DND-41 (cell line): Measurements from ENCODE around the gene GOLGA2.

ENCODE experiments used
- ATAC-seq: fragments of 200-7000 bp; cut with Tn5 transposase; 3 replicates; pipeline ENCODE4 v1.9.1; 2021; ENCODE audit warnings: low read depth; ENCODE audit not compliant: insufficient read depth
- DNase-seq: peaks from one replicate; pipeline ENCODE4 v3.0.0-alpha.2; 2020
- H2AFZ ChIP-seq: 2 replicates; pipeline ENCODE4 v1.6.0; 2012; ENCODE audit warnings: low read depth, low read length
- H3K27ac ChIP-seq: 2 replicates; pipeline ENCODE4 v1.5.1; 2012; ENCODE audit warnings: low read length, inconsistent platforms
- H3K27me3 ChIP-seq: fragments of 200-600 bp; sonication (generic); 2 replicates; pipeline ENCODE4 v1.6.0; 2012; ENCODE audit warnings: low read length, mild to moderate bottlenecking, inconsistent platforms; ENCODE audit not compliant: insufficient read depth, poor library complexity
- H3K36me3 ChIP-seq: 2 replicates; pipeline ENCODE4 v1.5.1; 2012; ENCODE audit warnings: low read length, inconsistent platforms; ENCODE audit not compliant: insufficient read depth
- H3K4me1 ChIP-seq: 2 replicates; pipeline ENCODE4 v1.5.1; 2012; ENCODE audit warnings: mild to moderate bottlenecking, low read length; ENCODE audit not compliant: insufficient read depth
- H3K4me2 ChIP-seq: 2 replicates; pipeline ENCODE4 v1.6.0; 2012; ENCODE audit warnings: mild to moderate bottlenecking, moderate library complexity, low read length, inconsistent platforms; ENCODE audit not compliant: insufficient read depth
- H3K4me3 ChIP-seq, 2 experiments: fragments of 200-600 bp in 1 of 2; shearing (Covaris generic) in 1 of 2; 2 replicates each; pipeline ENCODE4 v1.5.1; 2012 to 2016; ENCODE audit warnings: inconsistent platforms in 2 of 2, low read length in 2 of 2, mild to moderate bottlenecking in 2 of 2, low read depth in 1 of 2, moderate library complexity in 1 of 2
- H3K79me2 ChIP-seq: 2 replicates; pipeline ENCODE4 v1.6.0; 2012; ENCODE audit warnings: low read length, inconsistent platforms; ENCODE audit not compliant: insufficient read depth
- H3K9ac ChIP-seq: 2 replicates; pipeline ENCODE4 v1.6.0; 2012; ENCODE audit warnings: low read depth, mild to moderate bottlenecking, inconsistent platforms, low read length, moderate library complexity
- H3K9me3 ChIP-seq: 2 replicates; pipeline ENCODE4 v1.5.1; 2012; ENCODE audit warnings: low read length, moderate library complexity, mild to moderate bottlenecking, inconsistent platforms; ENCODE audit not compliant: insufficient read depth, severe bottlenecking
- H4K20me1 ChIP-seq: 2 replicates; pipeline ENCODE4 v1.6.0; 2012; ENCODE audit warnings: low read length; ENCODE audit not compliant: insufficient read depth
- EZH2 ChIP-seq: IDR thresholded peaks from 3 replicates; pipeline ENCODE4 v1.6.1; 2012; ENCODE audit warnings: borderline replicate concordance, low read depth, mild to moderate bottlenecking, moderate library complexity, low read length, inconsistent platforms; ENCODE audit not compliant: severe bottlenecking
- TF ChIP-seq, protein P1 (sequence below): IDR thresholded peaks from 2 replicates; pipeline ENCODE4 v1.5.1; 2012; ENCODE audit warnings: borderline replicate concordance, low read length, moderate library complexity, mild to moderate bottlenecking; ENCODE audit not compliant: poor library complexity, severe bottlenecking; ENCODE audit errors: extremely low read depth

Gene GOLGA2

DNA sequence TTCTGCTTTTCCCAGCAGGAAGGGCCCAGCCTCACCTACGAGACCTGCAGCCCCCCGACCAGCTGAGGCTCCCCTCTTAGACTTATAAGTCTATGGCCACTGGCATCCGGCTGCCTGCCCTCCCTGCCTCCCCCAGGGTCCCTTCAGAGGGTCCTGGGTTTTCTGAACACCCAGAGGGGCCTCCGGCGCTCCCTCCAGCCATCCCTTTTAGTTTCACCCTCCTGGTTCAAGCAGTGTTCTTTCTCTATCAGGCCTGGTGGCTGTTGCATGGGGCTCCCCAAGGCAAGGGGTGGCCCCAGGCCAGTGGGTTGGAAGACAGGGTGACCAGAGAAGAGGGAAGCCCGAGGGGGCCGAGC lies 21.8 kb downstream of the GOLGA2 start:
- Histone ChIP-seq H3K79me2 (no peaks in the 10 kb centered on the region), H4K20me1 (no peaks in the 10 kb centered on the region; the same call in 1 of the 2 replicates), H3K27ac (no peak overlapping the region), H3K27me3 (no peaks in the 10 kb centered on the region), H3K4me3 (no peak overlapping the region), H3K9me3 (no peaks in the 10 kb centered on the region), H3K9ac (no peak overlapping the region), H3K36me3 (peaks cover 13% of the 10 kb centered on the region), H2AFZ (no peak overlapping the region), H3K4me2 (no peak overlapping the region), H3K4me1 (no peaks in the 10 kb centered on the region)
- DNase-seq, result no peak
- no peak for ATAC-seq
- TF ChIP-seq EZH2, result no peak
- TF ChIP-seq, protein P1, sequence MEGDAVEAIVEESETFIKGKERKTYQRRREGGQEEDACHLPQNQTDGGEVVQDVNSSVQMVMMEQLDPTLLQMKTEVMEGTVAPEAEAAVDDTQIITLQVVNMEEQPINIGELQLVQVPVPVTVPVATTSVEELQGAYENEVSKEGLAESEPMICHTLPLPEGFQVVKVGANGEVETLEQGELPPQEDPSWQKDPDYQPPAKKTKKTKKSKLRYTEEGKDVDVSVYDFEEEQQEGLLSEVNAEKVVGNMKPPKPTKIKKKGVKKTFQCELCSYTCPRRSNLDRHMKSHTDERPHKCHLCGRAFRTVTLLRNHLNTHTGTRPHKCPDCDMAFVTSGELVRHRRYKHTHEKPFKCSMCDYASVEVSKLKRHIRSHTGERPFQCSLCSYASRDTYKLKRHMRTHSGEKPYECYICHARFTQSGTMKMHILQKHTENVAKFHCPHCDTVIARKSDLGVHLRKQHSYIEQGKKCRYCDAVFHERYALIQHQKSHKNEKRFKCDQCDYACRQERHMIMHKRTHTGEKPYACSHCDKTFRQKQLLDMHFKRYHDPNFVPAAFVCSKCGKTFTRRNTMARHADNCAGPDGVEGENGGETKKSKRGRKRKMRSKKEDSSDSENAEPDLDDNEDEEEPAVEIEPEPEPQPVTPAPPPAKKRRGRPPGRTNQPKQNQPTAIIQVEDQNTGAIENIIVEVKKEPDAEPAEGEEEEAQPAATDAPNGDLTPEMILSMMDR, result no peak

DNA sequence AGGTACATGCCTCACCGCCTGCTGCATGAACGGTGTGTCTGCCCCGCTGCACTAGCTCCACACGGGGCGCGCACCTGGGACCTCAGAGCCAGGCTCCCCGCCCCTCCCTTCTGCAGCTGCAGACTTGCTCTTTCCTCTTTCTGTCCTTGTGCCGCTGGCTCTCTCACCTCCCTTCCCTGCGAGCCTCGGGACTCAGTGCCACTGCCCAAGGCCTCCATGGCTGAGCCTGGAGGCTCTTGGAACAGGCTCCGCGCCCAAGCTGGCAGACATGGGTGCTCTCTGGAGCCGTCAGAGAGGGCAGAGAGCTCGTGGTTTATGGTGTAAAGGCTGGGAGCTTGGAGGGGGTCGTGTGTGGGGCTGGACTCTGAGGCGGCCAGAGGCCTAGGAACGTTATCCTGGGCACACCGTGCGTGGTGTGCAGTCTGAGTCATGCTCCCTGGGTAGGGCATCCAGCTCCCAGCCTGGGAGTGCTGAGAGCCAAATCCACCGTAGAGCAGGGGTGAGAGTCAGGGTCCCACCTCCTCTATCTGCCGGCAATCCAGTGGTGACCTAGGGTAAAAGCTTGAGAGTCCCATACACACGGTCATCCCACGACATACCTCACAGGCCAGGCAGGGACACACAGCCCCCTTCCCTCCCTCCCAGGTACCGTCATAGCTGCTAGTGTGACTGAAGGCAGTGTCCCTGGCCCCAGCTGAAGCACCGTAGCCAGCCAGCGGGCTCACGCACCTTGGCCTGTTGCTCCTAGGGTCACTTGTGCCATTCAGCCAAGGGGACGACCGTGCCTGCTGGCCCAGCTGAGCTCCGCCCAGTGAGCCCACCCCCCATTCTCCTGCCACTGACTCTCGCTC lies 22.4 kb downstream of the GOLGA2 start:
- Histone ChIP-seq H3K4me2 (no peak overlapping the region), H3K27me3 (no peaks in the 10 kb centered on the region), H3K4me3 (no peak overlapping the region), H3K4me1 (no peaks in the 10 kb centered on the region), H3K79me2 (no peaks in the 10 kb centered on the region), H3K9me3 (no peaks in the 10 kb centered on the region), H4K20me1 (no peaks in the 10 kb centered on the region; the same call in 1 of the 2 replicates), H3K36me3 (peaks cover 10% of the 10 kb centered on the region), H2AFZ (no peak overlapping the region), H3K9ac (no peak overlapping the region), H3K27ac (no peak overlapping the region)
- no peak for DNase-seq
- no peak for ATAC-seq
- TF ChIP-seq, protein P1, result no peak
- no peak for TF ChIP-seq EZH2

DNA sequence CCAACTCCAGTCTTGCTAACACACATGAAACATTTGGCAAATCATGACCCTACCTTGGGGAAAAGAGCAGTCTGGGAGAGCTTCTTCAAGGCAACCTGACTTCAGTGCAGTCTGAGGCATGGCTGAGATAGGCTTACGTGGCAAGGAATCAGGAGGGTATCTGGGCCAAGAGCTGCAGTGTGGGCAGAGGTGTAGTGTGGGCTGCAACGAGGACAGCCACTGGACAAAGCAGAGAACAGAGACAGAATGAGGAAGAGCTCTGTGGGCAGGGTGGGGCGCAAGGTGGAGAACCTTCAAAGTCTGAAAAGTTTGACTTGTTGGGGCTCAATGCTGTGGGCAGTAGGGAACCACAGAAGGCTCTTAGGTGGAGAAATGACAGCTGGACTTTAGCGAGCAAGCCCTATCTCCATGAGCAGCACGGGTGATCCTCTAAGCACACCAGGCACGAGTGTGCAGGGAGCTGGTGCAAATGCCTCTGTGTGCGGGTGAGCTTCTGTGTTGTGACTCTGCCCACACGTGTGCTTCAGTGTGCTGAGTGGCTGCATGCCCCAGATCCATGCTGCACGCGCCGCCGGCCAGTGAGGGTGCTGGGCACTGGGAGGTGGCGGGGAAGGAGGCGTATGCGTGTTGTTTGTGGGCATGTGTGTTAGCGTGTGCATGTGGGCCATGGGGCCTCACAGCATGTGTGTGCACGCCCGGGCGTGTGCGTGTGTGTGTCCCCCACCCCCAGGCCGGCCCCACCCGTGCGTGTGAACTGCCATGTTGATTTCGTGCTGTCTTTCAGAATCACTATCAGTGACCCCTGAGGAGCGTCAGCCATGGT lies 23.3 kb downstream of the GOLGA2 start:
- Histone ChIP-seq H3K9ac (no peak overlapping the region), H2AFZ (no peak overlapping the region), H3K4me3 (no peak overlapping the region), H3K27me3 (no peaks in the 10 kb centered on the region), H3K27ac (no peak overlapping the region), H3K4me1 (no peaks in the 10 kb centered on the region), H3K9me3 (no peaks in the 10 kb centered on the region), H3K36me3 (peaks cover 4% of the 10 kb centered on the region), H3K4me2 (no peak overlapping the region), H4K20me1 (no peaks in the 10 kb centered on the region; the same call in 1 of the 2 replicates), H3K79me2 (no peaks in the 10 kb centered on the region)
- no peak for ATAC-seq
- no peak for DNase-seq
- TF ChIP-seq, protein P1, result no peak
- TF ChIP-seq EZH2, result no peak
